Loucy (cell line): ENCODE measurements around the gene FARS2.

Source experiments
- EZH2phosphoT487 ChIP-seq: fragments of 200-600 bp; IDR thresholded peaks from 2 replicates; pipeline ENCODE4 v1.6.1; 2018; ENCODE audit warnings: antibody characterized with exemption, mild to moderate bottlenecking, moderate library complexity, borderline replicate concordance
- TF ChIP-seq, protein P1 (sequence below): fragments of 200-600 bp; sonication (generic); conservative IDR thresholded peaks from 2 replicates; pipeline ENCODE4 v1.5.1; 2014; ENCODE audit warnings: mild to moderate bottlenecking, antibody characterized with exemption, low read length

DNA sequence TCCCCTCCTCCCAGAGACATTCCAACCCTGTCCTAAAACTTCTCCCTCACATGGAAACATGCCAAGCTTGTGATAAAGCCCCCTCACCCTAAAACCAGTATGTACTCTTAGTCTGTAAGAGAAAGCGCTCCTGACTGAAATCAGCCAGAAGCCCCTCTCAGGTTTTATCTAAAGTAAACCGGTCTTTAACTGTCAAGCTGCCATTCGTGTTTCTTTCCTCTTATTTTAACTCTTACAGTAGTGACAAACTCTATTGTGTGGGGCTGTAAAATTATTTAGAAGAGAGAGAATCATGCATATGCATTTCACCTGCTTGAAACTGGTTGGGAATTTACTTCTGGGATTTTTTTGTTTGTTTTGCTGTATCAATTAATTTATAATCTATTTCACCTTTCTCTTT is 62.7 kb downstream of the FARS2 start:
- TF ChIP-seq, protein P1, sequence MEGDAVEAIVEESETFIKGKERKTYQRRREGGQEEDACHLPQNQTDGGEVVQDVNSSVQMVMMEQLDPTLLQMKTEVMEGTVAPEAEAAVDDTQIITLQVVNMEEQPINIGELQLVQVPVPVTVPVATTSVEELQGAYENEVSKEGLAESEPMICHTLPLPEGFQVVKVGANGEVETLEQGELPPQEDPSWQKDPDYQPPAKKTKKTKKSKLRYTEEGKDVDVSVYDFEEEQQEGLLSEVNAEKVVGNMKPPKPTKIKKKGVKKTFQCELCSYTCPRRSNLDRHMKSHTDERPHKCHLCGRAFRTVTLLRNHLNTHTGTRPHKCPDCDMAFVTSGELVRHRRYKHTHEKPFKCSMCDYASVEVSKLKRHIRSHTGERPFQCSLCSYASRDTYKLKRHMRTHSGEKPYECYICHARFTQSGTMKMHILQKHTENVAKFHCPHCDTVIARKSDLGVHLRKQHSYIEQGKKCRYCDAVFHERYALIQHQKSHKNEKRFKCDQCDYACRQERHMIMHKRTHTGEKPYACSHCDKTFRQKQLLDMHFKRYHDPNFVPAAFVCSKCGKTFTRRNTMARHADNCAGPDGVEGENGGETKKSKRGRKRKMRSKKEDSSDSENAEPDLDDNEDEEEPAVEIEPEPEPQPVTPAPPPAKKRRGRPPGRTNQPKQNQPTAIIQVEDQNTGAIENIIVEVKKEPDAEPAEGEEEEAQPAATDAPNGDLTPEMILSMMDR: no peak
- no peak for TF ChIP-seq EZH2phosphoT487
